NB4 (cell line): ENCODE measurements around the gene RABEPK.

Experiments
- POLR2A ChIP-seq: IDR thresholded peaks from 2 replicates; pipeline ENCODE4 v1.6.1; 2011; ENCODE audit warnings: mild to moderate bottlenecking; ENCODE audit not compliant: insufficient read length; ENCODE audit errors: extremely low read depth
- TF ChIP-seq, protein P1 (sequence below): IDR thresholded peaks from one replicate; pipeline ENCODE4 v1.5.1; 2012; ENCODE audit warnings: low read depth, low read length

DNA sequence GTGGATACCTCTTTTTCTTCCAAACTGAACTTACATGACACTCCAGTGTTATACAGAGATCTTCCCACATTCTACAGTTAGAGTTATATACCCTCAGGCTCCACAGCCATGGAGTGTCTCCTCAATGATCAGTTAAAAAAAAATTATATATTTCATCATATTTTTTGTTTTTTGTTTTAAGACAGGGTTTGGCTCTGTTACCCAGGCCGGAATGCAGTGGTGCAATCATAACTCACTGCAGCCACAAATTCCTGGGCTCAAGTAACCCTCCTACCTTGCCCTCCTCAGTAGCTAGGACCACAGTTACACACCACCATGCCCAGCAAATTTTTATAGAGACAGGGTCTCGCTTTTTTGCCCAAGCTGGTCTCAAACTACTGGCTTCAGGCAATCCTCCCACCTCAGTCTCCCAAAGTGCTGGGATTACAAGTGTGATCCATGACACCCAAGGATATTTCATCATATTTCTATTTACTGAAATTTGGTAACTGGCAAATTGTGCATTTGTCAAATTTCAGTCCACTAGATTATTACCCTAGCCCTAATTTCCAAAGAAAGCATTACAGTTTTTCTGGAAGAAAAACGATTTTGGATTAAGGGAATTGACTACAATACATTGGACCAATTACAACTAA, 38.9 kb upstream of the RABEPK start:
- TF ChIP-seq, protein P1, sequence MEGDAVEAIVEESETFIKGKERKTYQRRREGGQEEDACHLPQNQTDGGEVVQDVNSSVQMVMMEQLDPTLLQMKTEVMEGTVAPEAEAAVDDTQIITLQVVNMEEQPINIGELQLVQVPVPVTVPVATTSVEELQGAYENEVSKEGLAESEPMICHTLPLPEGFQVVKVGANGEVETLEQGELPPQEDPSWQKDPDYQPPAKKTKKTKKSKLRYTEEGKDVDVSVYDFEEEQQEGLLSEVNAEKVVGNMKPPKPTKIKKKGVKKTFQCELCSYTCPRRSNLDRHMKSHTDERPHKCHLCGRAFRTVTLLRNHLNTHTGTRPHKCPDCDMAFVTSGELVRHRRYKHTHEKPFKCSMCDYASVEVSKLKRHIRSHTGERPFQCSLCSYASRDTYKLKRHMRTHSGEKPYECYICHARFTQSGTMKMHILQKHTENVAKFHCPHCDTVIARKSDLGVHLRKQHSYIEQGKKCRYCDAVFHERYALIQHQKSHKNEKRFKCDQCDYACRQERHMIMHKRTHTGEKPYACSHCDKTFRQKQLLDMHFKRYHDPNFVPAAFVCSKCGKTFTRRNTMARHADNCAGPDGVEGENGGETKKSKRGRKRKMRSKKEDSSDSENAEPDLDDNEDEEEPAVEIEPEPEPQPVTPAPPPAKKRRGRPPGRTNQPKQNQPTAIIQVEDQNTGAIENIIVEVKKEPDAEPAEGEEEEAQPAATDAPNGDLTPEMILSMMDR: no peak
- TF ChIP-seq POLR2A: no peak
